ENCODE measurements around the gene RAD51B. TPM values are rescaled to one million over a fixed set of nuclear protein-coding genes. Genes with fewer than 3 reads are reported as not detected.

RAD51B gene
- polyA plus RNA-seq, 1 donor (not counting 4 experiments of a cell fraction or from before 2014, with no cell fraction given), result 13.3 TPM

DNA sequence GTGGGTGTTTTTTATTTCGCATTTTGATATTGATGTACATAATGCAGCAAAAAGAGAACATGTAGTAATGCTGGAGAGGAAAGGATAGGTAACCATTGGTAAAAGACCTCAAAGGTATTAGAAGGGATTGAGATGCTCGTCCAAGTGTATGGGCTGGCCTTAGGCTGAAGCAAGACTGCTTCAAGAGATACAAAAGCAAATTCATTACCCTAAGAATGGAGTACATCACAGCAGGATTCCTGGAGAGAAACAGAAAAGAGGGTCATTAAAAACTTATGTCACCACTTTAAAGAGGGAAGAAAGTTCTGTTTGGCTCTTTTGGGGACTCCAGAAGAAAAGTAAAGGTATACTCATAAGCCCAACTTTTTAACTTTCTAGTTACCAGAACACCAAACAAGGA, 552.8 kb downstream of the RAD51B start:
- Histone ChIP-seq H3K36me3 (ENCODE audit: control insufficient read depth in 2 of 2, extremely low read depth in 1 of 2, insufficient read depth in 2 of 2, low read length in 2 of 2) (no peaks in the 10 kb centered on the region), H4K20me1 (ENCODE audit: control insufficient read depth, extremely low read depth, insufficient read depth, low read length) (no peaks in the 10 kb centered on the region), H2AFZ (ENCODE audit: control insufficient read depth, low read length) (no peak overlapping the region), H3K4me1 (ENCODE audit: control insufficient read depth, extremely low read depth, insufficient read depth, low read length) (peaks cover 11% of the 10 kb centered on the region), H3K27ac (ENCODE audit: control insufficient read depth, insufficient read depth, low read length) (no peak overlapping the region), H3K79me2 (ENCODE audit: control insufficient read depth, insufficient read depth, low read length) (no peaks in the 10 kb centered on the region), H3K9me1 (ENCODE audit: control insufficient read depth, extremely low read depth, insufficient read depth, low read length) (no peaks in the 10 kb centered on the region), H3K9ac (ENCODE audit: control insufficient read depth, extremely low read depth, insufficient read depth, low read length) (no peak overlapping the region), H3K4me2 (ENCODE audit: control insufficient read depth, extremely low read depth, insufficient read depth, low read depth, low read length) (no peak overlapping the region), H3K4me3 (ENCODE audit: control insufficient read depth in 2 of 3, extremely low read depth in 1 of 3, insufficient read depth in 2 of 3, low read depth in 1 of 3, low read length in 3 of 3) (no peak overlapping the region), H3K27me3 (ENCODE audit: control insufficient read depth, extremely low read depth, insufficient read depth, low read length) (no peaks in the 10 kb centered on the region), H3K9me3 (ENCODE audit: control insufficient read depth, low read depth, low read length) (no peaks in the 10 kb centered on the region)
- DNase-seq (ENCODE audit: low read depth, low spot score) (no peak), FAIRE-seq (no peak)
- no peak for TF ChIP-seq EZH2 (IDR thresholded peaks at IDR 0.05; ENCODE audit: low read length)
- TF ChIP-seq, protein P1, sequence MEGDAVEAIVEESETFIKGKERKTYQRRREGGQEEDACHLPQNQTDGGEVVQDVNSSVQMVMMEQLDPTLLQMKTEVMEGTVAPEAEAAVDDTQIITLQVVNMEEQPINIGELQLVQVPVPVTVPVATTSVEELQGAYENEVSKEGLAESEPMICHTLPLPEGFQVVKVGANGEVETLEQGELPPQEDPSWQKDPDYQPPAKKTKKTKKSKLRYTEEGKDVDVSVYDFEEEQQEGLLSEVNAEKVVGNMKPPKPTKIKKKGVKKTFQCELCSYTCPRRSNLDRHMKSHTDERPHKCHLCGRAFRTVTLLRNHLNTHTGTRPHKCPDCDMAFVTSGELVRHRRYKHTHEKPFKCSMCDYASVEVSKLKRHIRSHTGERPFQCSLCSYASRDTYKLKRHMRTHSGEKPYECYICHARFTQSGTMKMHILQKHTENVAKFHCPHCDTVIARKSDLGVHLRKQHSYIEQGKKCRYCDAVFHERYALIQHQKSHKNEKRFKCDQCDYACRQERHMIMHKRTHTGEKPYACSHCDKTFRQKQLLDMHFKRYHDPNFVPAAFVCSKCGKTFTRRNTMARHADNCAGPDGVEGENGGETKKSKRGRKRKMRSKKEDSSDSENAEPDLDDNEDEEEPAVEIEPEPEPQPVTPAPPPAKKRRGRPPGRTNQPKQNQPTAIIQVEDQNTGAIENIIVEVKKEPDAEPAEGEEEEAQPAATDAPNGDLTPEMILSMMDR (optimal IDR thresholded peaks at IDR 0.05 in 1 of 3, IDR thresholded peaks at IDR 0.05 in 1 of 3, conservative IDR thresholded peaks at IDR 0.05 in 1 of 3; ENCODE audit: extremely low read depth in 1 of 3, insufficient read depth in 2 of 3, low read length in 3 of 3), result no peak
- dilution Hi-C loops (cut with MboI; ENCODE audit: extremely low pct_ligation_motif_present, low sequenced_read_pairs), result no loop called here

DNA sequence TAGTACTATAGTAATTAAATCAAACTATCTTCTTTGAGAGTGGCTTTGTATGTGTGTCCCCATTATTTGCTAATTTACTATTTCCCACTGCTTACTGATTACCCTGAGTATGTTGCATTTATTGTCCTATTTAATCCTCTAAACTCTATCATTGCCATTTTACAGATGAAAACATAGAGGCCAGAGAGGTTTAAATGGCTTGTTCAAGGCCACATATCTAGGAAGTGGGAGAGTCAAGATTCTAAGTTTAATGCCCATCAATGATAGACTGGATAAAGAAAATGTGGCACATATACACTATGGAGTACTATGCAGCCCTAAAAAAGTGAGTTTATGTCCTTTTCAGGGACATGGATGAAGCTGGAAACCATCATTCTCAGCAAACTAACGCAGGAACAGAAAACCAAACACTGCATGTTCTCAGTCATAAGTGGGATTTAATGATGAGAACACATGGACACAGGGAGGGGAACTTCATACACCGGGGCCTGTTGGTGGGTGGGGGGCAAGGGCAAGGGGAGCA, 553.6 kb downstream of the RAD51B start:
- H3K4me3 ChIP-seq (ENCODE audit: control insufficient read depth in 2 of 3, extremely low read depth in 1 of 3, insufficient read depth in 2 of 3, low read depth in 1 of 3, low read length in 3 of 3), result no peak overlapping the region
- H4K20me1 ChIP-seq (ENCODE audit: control insufficient read depth, extremely low read depth, insufficient read depth, low read length), result no peaks in the 10 kb centered on the region
- no peak overlapping the region for H2AFZ ChIP-seq (ENCODE audit: control insufficient read depth, low read length)
- FAIRE-seq (no peak), DNase-seq (ENCODE audit: low read depth, low spot score) (no peak)
- dilution Hi-C loops (cut with MboI; ENCODE audit: extremely low pct_ligation_motif_present, low sequenced_read_pairs), result no loop called here
- H3K9me1 ChIP-seq (ENCODE audit: control insufficient read depth, extremely low read depth, insufficient read depth, low read length), result no peaks in the 10 kb centered on the region
- H3K27ac ChIP-seq (ENCODE audit: control insufficient read depth, insufficient read depth, low read length), result no peak overlapping the region
- H3K79me2 ChIP-seq (ENCODE audit: control insufficient read depth, insufficient read depth, low read length), result no peaks in the 10 kb centered on the region
- H3K27me3 ChIP-seq (ENCODE audit: control insufficient read depth, extremely low read depth, insufficient read depth, low read length), result no peaks in the 10 kb centered on the region
- H3K9me3 ChIP-seq (ENCODE audit: control insufficient read depth, low read depth, low read length), result no peaks in the 10 kb centered on the region
- TF ChIP-seq EZH2 (IDR thresholded peaks at IDR 0.05; ENCODE audit: low read length), result no peak
- TF ChIP-seq, protein P1 (optimal IDR thresholded peaks at IDR 0.05 in 1 of 3, IDR thresholded peaks at IDR 0.05 in 1 of 3, conservative IDR thresholded peaks at IDR 0.05 in 1 of 3; ENCODE audit: extremely low read depth in 1 of 3, insufficient read depth in 2 of 3, low read length in 3 of 3), result no peak
- no peaks in the 10 kb centered on the region for H3K36me3 ChIP-seq (ENCODE audit: control insufficient read depth in 2 of 2, extremely low read depth in 1 of 2, insufficient read depth in 2 of 2, low read length in 2 of 2)
- peaks cover 14% of the 10 kb centered on the region for H3K4me1 ChIP-seq (ENCODE audit: control insufficient read depth, extremely low read depth, insufficient read depth, low read length)
- H3K9ac ChIP-seq (ENCODE audit: control insufficient read depth, extremely low read depth, insufficient read depth, low read length), result no peak overlapping the region
- H3K4me2 ChIP-seq (ENCODE audit: control insufficient read depth, extremely low read depth, insufficient read depth, low read depth, low read length), result no peak overlapping the region

Data from keratinocyte (primary cell).